SK-N-SH treated with all-trans-retinoic acid at 6 μM for 48 hours (cell line): ENCODE measurements around the gene WDR5B.

Experiments
- ATAC-seq: fragments of 200-7000 bp; cut with Tn5 transposase; 3 replicates; pipeline ENCODE4 v1.9.1; 2020; ENCODE audit warnings: mild to moderate bottlenecking, moderate library complexity
- ARNTL ChIP-seq: fragments of 450-650 bp; formaldehyde crosslinking; IDR thresholded peaks from 2 replicates; pipeline ENCODE4 v1.5.0; 2020; ENCODE audit warnings: low read depth, mild to moderate bottlenecking, moderate library complexity, borderline replicate concordance
- BACH2 ChIP-seq: fragments of 250-450 bp; sonication (Bioruptor Pico); IDR thresholded peaks from 2 replicates; pipeline ENCODE4 v1.9.0; 2021; ENCODE audit warnings: mild to moderate bottlenecking, borderline replicate concordance
- CSDC2 ChIP-seq: fragments of 250-450 bp; sonication (Bioruptor Pico); IDR thresholded peaks from 2 replicates; pipeline ENCODE4 v1.5.0; 2020; ENCODE audit warnings: mild to moderate bottlenecking, moderate library complexity
- CSRNP3 ChIP-seq: fragments of 250-450 bp; sonication (Bioruptor Pico); IDR thresholded peaks from 2 replicates; pipeline ENCODE4 v1.5.1; 2021; ENCODE audit warnings: mild to moderate bottlenecking, moderate library complexity
- ESRRG ChIP-seq: fragments of 250-450 bp; sonication (Bioruptor Pico); IDR thresholded peaks from 2 replicates; pipeline ENCODE4 v1.6.1; 2021; ENCODE audit warnings: mild to moderate bottlenecking
- GLIS3 ChIP-seq: fragments of 250-450 bp; sonication (Bioruptor Pico); IDR thresholded peaks from 2 replicates; pipeline ENCODE4 v1.5.0; 2020; ENCODE audit warnings: mild to moderate bottlenecking, moderate library complexity
- ISL1 ChIP-seq: fragments of 250-450 bp; sonication (Bioruptor Pico); IDR thresholded peaks from 2 replicates; pipeline ENCODE4 v2.1.2; 2022; ENCODE audit warnings: mild to moderate bottlenecking, moderate library complexity
- OSR1 ChIP-seq: fragments of 250-450 bp; sonication (Bioruptor Pico); IDR thresholded peaks from 2 replicates; pipeline ENCODE4 v1.8.0; 2022; ENCODE audit warnings: moderate library complexity, mild to moderate bottlenecking, inconsistent platforms
- POU6F1 ChIP-seq: fragments of 250-450 bp; sonication (Bioruptor Pico); IDR thresholded peaks from 2 replicates; pipeline ENCODE4 v1.8.0; 2021; ENCODE audit warnings: low read depth, mild to moderate bottlenecking, moderate library complexity, borderline replicate concordance
- PPARA ChIP-seq: fragments of 250-450 bp; sonication (Bioruptor Pico); IDR thresholded peaks from 2 replicates; pipeline ENCODE4 v1.5.0; 2020; ENCODE audit warnings: mild to moderate bottlenecking, borderline replicate concordance
- RARB ChIP-seq: fragments of 250-450 bp; sonication (Bioruptor Pico); IDR thresholded peaks from 2 replicates; pipeline ENCODE4 v1.8.0; 2021; ENCODE audit warnings: mild to moderate bottlenecking, moderate library complexity
- SNAI2 ChIP-seq: fragments of 250-450 bp; sonication (Bioruptor Pico); IDR thresholded peaks from 2 replicates; pipeline ENCODE4 v1.5.0; 2020; ENCODE audit warnings: mild to moderate bottlenecking, moderate library complexity
- TCF4 ChIP-seq: fragments of 250-450 bp; sonication (Bioruptor Pico); IDR thresholded peaks from 2 replicates; pipeline ENCODE4 v1.8.0; 2021; ENCODE audit warnings: mild to moderate bottlenecking, moderate library complexity, borderline replicate concordance
- TOX ChIP-seq: fragments of 250-450 bp; sonication (Bioruptor Pico); IDR thresholded peaks from 2 replicates; pipeline ENCODE4 v1.8.0; 2021; ENCODE audit warnings: mild to moderate bottlenecking, moderate library complexity, borderline replicate concordance
- TSHZ2 ChIP-seq: fragments of 250-450 bp; sonication (Bioruptor Pico); IDR thresholded peaks from 2 replicates; pipeline ENCODE4 v1.5.0; 2020; ENCODE audit warnings: mild to moderate bottlenecking, moderate library complexity
- ZC3H10 ChIP-seq: fragments of 250-450 bp; sonication (Bioruptor Pico); IDR thresholded peaks from 2 replicates; pipeline ENCODE4 v1.5.1; 2021; ENCODE audit warnings: mild to moderate bottlenecking, moderate library complexity
- ZFP3 ChIP-seq: fragments of 250-450 bp; sonication (Bioruptor Pico); IDR thresholded peaks from 2 replicates; pipeline ENCODE4 v1.5.0; 2020; ENCODE audit warnings: mild to moderate bottlenecking, moderate library complexity
- ZFP30 ChIP-seq: fragments of 450-650 bp; formaldehyde crosslinking; IDR thresholded peaks from 2 replicates; pipeline ENCODE4 v1.5.0; 2022; ENCODE audit warnings: mild to moderate bottlenecking, moderate library complexity
- ZNF565 ChIP-seq: fragments of 450-650 bp; formaldehyde crosslinking; conservative IDR thresholded peaks from 2 replicates; pipeline ENCODE4 v1.5.0; 2020; ENCODE audit warnings: low read depth, mild to moderate bottlenecking, moderate library complexity
- ZNF8 ChIP-seq: fragments of 450-650 bp; formaldehyde crosslinking; IDR thresholded peaks from 2 replicates; pipeline ENCODE4 v1.5.0; 2020; ENCODE audit warnings: mild to moderate bottlenecking, moderate library complexity
- TF ChIP-seq, protein P1 (sequence below): fragments of 250-450 bp; sonication (Bioruptor Pico); IDR thresholded peaks from 2 replicates; pipeline ENCODE4 v1.8.0; 2020; ENCODE audit warnings: mild to moderate bottlenecking, moderate library complexity, borderline replicate concordance

Gene WDR5B

GRCh38 chr3:122382888-122383666, 32.8 kb downstream of the WDR5B start, which contains the start of gene MIX23:
Gene MIX23 (minus strand): TSS chr3:122383231. CDS start chr3:122383224, 7 bp downstream.
- TF ChIP-seq ZFP3 (peak; percentile 60; the same call in 1 of the 2 replicates), ZNF565 (no peak)
- ATAC-seq: peak; percentile 82

DNA sequence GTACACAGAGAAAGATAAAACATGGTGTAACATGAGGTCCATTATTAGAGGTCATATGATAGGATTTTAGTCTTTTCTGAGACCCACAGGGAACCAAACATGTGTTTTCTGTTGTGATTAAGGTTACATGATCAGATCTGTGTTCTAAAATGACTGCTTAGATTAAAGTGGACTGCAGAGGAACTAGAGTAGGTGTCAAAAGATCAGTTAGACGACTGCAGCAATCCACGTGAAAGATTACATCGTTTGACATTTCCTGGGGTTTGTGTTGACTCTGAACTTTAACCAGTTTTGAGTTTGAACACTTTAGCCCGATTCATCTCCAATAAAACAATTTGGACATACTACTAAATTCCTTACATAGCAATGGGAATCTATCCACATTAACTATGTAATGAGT, 37.9 kb downstream of the WDR5B start:
- ATAC-seq: no peak
- TF ChIP-seq TOX (CRISPR knock-in tag): no peak
- no peak for TF ChIP-seq ISL1 (CRISPR knock-in tag)
- no peak for TF ChIP-seq ZNF8 (CRISPR knock-in tag)
- no peak for TF ChIP-seq BACH2
- TF ChIP-seq RARB: no peak
- no peak for TF ChIP-seq SNAI2
- TF ChIP-seq ZC3H10: no peak
- TF ChIP-seq CSRNP3 (CRISPR knock-in tag): no peak
- no peak for TF ChIP-seq TSHZ2
- TF ChIP-seq, protein P1, sequence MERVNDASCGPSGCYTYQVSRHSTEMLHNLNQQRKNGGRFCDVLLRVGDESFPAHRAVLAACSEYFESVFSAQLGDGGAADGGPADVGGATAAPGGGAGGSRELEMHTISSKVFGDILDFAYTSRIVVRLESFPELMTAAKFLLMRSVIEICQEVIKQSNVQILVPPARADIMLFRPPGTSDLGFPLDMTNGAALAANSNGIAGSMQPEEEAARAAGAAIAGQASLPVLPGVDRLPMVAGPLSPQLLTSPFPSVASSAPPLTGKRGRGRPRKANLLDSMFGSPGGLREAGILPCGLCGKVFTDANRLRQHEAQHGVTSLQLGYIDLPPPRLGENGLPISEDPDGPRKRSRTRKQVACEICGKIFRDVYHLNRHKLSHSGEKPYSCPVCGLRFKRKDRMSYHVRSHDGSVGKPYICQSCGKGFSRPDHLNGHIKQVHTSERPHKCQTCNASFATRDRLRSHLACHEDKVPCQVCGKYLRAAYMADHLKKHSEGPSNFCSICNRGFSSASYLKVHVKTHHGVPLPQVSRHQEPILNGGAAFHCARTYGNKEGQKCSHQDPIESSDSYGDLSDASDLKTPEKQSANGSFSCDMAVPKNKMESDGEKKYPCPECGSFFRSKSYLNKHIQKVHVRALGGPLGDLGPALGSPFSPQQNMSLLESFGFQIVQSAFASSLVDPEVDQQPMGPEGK (CRISPR knock-in tag): no peak
- no peak for TF ChIP-seq ESRRG (CRISPR knock-in tag)
- TF ChIP-seq PPARA (CRISPR knock-in tag): no peak
- no peak for TF ChIP-seq ZFP3
- TF ChIP-seq POU6F1: no peak
- no peak for TF ChIP-seq ZNF565

GRCh38 chr3:122374034-122374433, 41.8 kb downstream of the WDR5B start:
- no peak for TF ChIP-seq ZFP30 (CRISPR knock-in tag)
- TF ChIP-seq ZC3H10: no peak
- TF ChIP-seq ZNF565: no peak
- ATAC-seq: no peak

GRCh38 chr3:122366379-122366749, 49.5 kb downstream of the WDR5B start:
- no peak for ATAC-seq
- TF ChIP-seq TCF4 (CRISPR knock-in tag): no peak
- TF ChIP-seq PPARA (CRISPR knock-in tag): no peak
- TF ChIP-seq CSRNP3 (CRISPR knock-in tag): no peak
- TF ChIP-seq, protein P1 (CRISPR knock-in tag): no peak
- no peak for TF ChIP-seq POU6F1
- no peak for TF ChIP-seq OSR1
- TF ChIP-seq ZNF565: no peak
- no peak for TF ChIP-seq ZFP30 (CRISPR knock-in tag)
- no peak for TF ChIP-seq CSDC2 (CRISPR knock-in tag)
- TF ChIP-seq GLIS3 (CRISPR knock-in tag): no peak
- no peak for TF ChIP-seq SNAI2
- TF ChIP-seq ARNTL: no peak
- TF ChIP-seq ZNF8 (CRISPR knock-in tag): no peak
- TF ChIP-seq TOX (CRISPR knock-in tag): no peak
- no peak for TF ChIP-seq ZC3H10
